Suprapubic skin (tissue), 4 donors: ENCODE data around the gene FES.

Experiments used
- POLR2A ChIP-seq, 2 donors: fragments of 450-650 bp; IDR thresholded peaks; one replicate each; pipeline ENCODE4 v1.6.1; 2017; ENCODE audit warnings: antibody characterized with exemption in 2 of 2, mild to moderate bottlenecking in 2 of 2, moderate library complexity in 2 of 2
- POLR2AphosphoS5 ChIP-seq, 3 donors: sonication (generic); formaldehyde crosslinking; IDR thresholded peaks; one replicate each; pipeline ENCODE4 v1.6.1; 2017; ENCODE audit warnings: antibody characterized with exemption in 3 of 3
- TF ChIP-seq, protein P1 (sequence below), 2 donors: fragments of 200-600 bp in 1 of 2; fragments of 450-650 bp in 1 of 2; sonication (generic) in 1 of 2; IDR thresholded peaks; one replicate each; pipeline ENCODE4 v1.5.1; 2016 to 2019; ENCODE audit warnings: antibody characterized with exemption in 2 of 2, mild to moderate bottlenecking in 1 of 2, moderate library complexity in 1 of 2

DNA sequence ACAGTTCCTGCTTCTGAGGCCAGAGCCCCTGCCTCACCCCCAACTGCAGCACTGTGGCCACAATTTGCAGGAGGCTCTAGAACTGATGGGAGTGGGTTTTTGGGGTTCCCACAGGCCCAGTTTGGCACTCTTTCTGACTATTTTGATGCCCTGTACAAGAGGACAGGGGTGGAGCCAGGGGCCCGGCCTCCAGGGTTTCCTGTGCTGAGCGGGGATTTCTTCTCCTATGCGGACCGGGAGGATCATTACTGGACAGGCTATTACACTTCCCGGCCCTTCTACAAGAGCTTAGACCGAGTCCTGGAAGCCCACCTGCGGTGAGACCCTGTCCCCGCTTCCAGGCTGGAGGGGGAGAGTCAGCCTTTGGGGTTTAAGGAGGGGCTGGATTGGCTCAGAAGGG lies 25.7 kb downstream of the FES start:
- TF ChIP-seq POLR2AphosphoS5 (IDR thresholded peaks at IDR 0.05) (no peak), POLR2A (IDR thresholded peaks at IDR 0.05) (no peak)
- TF ChIP-seq, protein P1, sequence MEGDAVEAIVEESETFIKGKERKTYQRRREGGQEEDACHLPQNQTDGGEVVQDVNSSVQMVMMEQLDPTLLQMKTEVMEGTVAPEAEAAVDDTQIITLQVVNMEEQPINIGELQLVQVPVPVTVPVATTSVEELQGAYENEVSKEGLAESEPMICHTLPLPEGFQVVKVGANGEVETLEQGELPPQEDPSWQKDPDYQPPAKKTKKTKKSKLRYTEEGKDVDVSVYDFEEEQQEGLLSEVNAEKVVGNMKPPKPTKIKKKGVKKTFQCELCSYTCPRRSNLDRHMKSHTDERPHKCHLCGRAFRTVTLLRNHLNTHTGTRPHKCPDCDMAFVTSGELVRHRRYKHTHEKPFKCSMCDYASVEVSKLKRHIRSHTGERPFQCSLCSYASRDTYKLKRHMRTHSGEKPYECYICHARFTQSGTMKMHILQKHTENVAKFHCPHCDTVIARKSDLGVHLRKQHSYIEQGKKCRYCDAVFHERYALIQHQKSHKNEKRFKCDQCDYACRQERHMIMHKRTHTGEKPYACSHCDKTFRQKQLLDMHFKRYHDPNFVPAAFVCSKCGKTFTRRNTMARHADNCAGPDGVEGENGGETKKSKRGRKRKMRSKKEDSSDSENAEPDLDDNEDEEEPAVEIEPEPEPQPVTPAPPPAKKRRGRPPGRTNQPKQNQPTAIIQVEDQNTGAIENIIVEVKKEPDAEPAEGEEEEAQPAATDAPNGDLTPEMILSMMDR (IDR thresholded peaks at IDR 0.05) = no peak
